Left renal pelvis (tissue), 4 donors: ENCODE measurements around the gene COL2A1. TPM values are rescaled to one million over a fixed set of nuclear protein-coding genes. Genes with fewer than 3 reads are reported as not detected.

Experiments
- DNase-seq, 4 donors: peaks; one replicate each; pipeline ENCODE4 v3.0.0-alpha.2; 2013; ENCODE audit warnings: low read depth in 4 of 4, low spot score in 3 of 4
- polyA plus RNA-seq, 4 donors: library from polyadenylated mRNA; unstranded; fragments of 120-200 nt; gene quantifications; one replicate each; pipeline ENCODE4 v1.2.1, GENCODE V29; 2013; ENCODE audit not compliant: insufficient read length in 4 of 4

COL2A1 gene
- polyA plus RNA-seq, 4 donors: 41.2 to 79.4 (median 51.2) TPM

DNA sequence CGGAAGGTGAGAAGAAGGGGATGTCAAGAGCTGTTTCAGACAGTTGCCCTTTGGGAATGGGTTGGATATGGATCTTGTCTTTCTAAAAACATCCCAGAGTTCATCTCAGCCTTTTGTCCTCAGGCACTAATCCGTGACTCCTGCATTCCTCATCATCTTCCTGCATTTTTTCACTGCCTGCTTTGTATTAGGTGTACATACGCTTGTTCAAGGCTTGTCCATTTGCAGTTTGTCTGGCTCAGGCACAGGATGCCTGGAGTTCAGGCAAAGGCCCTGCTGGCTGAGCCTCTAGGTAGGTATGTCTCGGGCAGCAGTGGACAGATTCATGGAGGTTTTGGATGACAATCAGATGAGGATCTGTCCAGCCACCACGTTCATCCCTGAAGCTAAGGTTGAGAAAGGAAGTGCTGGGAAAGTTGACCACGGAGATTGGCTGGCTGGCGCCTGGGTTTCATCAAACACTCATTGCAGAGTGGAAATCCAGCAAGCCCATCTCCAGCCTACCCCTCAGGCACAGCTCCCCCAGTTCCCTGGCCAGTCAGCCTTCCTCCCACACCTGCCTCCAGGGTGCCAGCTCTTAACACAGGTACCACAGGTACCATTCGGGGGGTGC lies 53.3 kb downstream of the COL2A1 start:
- no peak for DNase-seq

DNA sequence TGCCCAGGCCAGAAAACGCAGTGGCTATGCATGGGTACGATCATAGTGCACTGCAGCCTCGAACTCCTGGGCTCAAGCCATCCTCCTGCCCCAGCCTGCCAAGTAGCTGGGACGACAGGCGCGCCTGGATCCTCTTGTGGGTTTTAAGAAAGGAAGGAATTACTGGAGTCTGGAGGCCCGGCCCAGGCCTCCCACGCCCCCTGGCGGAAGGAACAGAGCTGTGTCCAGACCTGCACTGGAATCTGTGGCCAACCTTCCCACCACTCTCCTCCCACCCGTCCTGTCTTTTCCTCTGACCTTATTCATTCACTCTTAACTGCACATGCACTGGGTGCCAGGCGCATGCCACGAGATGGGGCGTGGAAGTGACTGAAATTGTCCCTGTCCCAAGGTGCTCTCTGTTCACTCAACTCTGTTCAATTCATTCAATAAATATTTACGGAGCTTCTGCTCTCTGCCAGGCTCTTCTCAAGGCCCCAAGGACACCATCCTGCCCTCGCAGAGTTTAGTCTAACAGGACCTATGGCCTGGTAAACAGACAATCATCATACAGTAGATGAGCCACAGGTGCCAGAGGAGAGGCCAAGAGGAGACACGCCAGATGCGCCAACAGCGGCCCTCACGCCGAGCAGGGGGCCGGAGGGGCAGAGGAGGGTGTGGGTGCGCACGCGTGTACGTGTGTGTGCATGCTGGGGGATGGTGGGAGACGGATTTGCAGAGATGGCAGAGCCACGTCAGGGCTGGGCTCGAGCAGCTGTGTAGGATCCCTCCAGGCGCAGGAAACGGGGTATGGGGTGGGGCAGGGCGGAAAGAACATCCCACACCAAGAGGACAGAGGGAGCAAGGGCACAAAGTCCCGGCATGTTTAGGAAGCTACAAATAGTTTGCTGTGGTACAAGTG lies 54.6 kb downstream of the COL2A1 start:
- DNase-seq: no peak

DNA sequence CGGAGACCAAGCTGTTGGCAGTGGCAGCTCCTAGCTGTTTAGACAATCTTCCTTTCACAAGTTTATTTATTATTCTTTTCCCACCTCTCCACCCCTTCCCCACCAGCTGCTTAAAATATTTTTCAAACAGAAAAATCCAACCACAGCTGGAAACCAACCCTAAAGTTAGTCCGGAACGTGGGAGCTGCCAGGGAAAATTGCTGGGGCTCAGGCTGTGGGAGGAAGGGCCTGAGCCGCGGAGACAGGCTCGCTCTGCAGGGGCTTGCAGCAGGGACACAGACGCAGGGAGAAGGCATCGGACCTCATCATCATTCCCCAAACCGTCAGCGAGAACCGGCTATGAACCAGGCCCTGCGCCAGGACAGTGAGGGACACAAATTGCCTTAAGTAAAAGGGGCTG lies 56.9 kb downstream of the COL2A1 start:
- no peak for DNase-seq

DNA sequence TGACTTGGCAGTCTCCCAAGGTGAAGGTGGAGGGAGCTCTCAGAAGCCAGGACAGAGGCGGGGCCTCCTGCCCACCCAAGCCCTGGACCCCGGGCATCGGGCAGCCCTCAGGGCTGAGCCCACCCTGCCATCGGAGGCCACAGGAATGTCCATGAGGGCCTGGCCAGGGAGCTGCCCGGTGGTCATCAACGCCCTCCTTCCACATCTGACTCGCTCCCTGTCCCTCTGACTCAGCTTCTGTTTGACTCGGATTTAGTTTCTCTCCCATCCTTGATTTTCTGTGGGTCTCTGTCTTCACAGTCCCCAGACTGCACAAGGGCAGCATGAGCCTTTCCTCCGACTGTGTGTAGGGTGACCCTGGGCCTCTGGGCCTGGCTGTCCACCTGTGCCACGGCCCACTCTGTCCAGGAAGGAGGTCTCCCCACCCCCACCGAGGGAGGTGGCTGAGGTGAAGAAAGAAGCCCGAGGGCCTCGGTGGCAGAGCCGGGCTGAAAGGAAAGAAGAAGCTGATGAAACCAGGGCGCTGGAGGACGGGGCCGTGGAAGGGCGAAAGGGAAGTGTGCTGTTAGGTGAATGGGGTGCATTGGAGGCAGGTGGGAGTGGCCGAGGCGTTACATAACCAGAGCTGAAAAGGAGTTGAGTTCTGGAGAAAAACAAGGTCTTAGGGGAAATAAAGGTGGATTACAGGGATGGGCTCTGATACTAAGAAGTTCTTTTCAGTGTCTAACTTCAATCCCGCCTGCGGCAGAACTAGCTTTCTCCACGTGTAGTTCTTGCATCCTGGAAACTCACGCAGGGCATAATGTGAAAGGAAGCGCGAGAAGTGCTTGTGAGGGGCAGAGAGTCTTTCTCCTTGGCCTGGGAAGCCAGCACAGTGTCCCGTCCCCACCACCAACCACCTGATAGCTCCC lies 57.6 kb downstream of the COL2A1 start:
- DNase-seq: no peak

DNA sequence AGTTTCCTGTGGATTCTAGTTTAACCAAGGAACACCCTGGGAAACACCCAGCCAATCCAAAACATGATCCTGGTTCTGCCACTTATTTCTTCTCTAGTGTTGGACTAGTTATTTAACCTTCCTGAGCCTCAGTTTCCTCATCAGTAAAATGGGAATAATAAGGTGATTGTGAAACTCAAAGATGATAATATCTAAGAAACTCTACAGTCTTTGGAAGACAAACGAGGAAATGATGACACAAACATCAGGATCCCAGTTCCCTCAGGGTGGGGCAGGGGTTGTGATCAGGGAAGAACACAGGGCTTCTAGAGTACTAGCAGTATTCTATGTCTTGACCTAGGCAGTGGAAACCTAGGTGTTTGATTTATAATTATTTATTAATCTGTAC lies 58.9 kb downstream of the COL2A1 start:
- DNase-seq: no peak

DNA sequence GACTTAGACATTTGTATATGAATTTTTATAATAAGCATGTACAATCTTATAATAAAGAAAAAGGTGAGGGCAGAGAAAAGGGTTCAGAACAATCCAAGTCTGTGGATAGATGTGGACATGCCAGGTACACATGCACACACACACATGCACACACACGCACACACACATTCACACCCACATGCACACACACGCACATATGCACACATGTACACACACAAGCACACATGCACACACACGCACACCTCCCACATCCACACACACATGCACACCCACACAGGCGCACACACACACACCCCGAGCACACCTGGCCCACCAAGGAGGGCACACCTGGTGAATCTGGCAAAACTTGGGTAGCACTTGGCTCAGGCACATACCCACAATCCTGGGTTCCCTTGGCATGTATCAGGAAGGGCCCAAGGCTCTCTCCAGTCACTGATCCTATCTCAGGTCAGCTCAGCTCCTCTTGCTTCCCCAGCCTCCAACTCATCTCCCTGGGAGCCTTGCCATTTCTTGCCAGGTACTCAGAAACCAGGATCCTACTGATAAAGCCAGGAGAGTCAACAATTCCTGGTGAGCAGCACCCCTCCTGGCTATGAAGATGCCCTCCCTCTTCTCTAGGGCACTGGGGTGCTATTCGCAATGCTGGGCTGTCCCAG lies 59.5 kb downstream of the COL2A1 start:
- no peak for DNase-seq

DNA sequence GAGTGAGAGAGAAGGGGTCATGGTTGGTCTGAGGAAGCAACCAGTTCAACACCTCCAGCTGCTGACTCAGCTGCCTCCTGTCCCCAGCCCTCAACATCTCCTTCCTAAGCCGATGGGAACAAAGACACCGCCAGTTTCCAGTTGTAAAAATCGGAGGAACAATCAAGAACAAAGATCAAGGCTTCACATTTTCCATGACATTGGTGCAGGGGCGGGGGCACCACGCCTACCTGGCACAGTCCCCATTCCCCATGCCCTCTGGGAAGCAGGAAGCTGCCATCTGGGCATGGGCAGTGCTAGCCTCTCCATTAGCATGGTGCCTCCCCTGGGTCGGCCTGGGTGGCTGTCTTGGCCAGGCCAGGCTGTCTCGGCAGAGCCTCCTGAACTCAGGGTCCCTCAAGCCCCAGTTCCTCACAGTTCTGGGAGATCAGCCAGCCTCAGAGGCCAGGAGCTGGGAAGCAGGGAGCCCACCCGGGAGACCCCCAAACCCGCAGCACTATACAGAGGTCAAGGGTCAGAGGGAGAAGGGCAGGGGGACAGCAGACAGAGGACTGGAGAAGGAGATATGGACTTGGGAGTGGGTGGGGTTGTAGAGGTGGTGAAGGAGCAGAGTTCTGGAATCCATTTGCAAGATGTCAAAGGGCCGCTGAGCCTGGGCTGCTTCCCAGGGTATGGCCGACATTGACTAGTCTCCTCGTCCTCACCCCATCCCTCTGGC lies 60.5 kb downstream of the COL2A1 start:
- no peak for DNase-seq

DNA sequence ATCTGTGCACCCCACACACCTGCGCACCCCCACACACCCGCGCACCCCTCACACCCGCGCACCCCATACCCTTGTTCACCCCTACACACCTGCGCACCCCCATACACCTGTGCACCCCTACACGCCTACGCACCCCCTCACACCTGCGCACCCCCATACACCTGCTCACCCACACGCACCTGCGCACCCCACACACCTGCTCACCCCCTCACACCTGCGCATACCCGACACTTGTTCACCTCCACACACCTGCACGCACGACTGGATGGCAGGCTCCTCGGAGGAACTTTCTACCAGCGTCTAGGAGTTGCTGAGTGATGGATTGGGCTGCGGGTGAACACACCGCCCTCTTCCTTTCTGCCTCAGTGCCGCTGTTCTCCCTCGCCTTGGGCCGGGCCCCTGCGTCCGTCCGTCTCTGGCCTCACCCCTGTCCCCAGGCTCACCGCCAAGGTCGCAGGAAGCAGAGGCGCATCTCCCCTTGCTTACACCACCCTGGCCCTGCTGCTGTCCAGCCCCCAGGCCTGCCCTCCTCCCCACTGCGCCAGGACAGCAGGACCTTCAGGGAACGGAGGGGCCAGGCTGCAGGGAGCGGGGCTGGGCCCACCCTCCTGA lies 61.6 kb downstream of the COL2A1 start:
- no peak for DNase-seq

DNA sequence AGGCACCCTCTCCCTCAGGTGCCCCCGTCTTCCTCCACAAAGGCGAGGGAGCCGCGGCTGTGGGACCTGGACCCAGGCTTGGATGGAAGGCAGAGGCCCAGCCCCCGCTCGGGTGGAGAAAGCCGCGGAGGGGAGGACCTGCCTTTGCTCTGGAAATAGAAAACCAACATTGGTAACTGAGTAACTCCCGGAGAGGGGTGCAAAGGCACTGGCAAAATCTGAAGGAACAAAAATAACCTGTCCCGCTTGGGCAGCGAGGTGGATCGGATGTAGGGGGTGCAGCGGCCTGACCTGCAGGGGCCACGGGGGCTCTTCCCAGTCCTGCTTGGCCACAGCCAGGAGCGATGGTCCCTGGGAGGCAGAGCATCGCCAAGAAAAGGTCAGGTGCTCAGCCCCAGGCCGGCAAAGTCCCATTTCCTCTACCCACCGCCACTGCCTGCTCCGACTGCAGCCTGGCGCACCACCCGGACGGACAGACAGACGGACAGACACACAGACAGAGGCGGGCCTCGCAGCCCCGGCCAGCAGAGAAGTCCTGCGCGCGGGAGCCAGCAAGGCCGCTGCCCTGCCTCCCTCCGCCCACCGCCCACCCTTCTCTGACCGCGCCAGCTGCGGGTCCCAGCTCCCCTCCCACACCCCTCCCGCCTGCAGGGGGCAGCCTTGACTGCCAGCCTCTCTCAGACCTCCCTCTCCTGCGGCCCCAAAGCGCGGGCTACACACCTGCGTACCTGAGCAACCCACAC lies 62.2 kb downstream of the COL2A1 start:
- no peak for DNase-seq

DNA sequence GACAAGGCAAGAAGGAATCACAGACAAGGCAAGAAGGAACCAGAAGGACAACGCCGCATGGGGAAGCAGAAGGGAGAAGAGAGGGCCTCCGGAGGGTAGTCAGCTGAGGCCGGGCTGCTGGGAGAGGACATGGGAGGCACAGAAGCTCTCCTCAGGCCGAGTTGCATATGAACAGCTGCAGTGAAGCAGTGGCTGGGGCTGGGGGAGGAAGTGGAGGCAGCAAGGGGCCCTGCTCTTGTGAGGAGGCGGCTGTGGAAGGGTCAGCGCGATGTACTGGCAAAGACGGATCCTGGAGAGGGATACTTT lies 62.8 kb downstream of the COL2A1 start:
- DNase-seq: no peak

DNA sequence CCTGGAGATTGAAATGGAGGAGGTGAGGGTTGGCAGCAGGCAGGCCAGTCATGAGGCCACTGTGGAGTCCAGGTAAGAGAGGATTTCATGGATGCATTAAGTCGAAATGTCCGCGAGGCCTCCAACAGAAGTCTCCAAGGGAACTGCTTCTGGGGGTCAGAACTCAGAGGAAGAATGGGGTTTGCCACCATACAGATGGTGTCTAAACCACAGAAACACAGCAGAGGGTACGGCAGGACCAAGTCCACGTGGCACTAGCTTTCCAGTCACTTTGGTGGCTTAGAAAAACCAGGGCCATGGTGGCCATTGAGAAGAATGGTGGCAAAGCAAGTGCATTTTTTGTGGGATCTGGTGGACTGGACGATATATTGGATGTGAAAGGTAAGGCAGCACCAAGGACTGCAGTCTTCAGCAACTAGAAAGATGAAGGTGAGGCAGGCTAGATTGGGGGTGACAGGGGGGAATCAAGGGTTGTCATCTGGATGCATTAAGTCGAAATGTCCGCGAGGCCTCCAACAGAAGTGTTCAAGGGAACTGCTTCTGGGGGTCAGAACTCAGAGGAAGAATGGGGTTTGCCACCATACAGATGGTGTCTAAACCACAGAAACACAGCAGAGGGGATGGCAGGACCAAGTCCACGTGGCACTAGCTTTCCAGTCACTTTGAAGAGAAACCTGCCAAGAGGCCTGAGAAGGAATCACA lies 63.4 kb downstream of the COL2A1 start:
- DNase-seq: no peak

DNA sequence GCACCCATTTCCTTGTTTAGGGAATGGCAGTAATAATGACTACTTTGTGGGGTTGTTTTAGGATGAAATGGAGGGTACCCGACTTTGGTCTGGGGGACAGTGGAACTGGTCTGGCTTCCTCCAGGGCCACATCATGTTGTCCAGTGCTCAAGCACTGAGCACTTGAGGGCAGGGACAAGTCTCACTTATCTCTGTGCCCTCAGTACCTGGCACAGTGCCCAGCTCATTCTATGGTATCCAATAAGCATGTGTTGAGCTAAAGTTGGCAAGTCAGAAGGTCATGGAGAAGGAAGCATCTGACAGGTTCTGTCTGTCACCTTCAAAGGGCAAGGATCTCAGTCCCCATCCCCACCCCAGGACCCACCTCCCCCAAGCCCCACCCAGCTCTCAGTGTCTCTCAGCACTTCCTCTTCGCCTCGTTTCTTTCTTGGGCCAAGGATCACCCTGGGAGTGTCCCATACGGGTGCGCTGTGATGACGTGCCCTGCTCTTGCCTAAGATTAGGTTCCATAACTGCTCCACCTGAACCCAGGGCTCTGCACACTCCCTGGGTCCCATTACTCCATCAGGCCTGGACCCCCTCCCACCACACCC lies 65.2 kb downstream of the COL2A1 start:
- no peak for DNase-seq

DNA sequence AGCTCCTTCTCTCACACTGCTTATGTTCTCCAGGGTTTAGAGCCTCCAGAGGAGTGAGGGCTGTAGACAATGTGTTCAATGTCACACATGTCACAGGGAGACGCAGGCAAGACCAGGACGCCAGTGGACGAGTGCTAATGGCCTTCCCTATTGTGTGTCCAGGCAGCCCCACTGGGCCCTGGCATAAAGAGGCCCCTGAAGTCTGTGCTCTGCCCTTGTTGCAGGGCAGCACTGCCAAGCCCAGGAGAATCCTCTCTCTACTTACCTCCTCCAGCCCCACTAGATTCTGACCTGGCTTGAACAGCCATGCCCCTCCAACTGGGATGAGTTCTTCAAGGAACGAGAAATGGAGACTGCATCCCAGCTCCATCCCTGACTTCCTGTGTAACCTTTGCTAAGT lies 65.7 kb downstream of the COL2A1 start:
- no peak for DNase-seq

DNA sequence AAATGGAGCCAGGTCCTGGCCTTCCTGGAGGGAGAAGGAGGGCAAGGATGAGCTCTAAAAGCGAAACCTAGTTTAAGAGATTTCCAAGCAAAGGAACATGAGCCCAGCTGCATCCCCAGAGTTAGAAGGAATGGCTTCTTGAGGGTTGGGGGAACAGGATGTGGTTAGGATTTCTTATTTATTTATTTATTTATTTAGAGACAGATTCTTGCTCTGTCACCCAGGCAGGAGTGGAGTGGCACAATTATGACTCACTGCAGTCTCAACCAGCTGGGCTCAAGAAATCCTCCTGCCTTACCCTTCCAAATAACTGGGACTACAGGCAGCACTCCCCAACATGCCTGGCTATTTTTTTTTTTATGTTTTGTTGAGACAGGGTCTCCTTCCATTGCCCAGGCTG lies 66.2 kb downstream of the COL2A1 start:
- DNase-seq: no peak

DNA sequence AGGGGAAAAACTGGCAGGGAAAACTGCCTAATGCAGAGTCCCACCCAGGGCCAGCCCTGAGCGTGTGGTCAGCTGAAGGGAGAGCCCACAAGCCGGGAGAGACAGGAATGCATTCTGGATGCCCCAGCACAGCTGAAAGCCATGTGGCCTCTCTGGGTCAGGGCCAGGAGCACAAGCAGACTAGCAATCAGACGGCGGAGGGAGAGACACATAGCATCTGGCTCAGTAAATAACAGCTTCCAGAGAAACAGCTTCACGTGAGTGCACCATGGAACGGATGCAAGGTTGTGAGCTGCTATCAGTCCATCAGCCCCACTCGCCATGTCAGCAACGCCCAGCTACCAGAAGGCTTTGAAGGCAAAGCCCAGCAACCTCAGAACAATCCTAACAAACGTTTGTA lies 69.1 kb downstream of the COL2A1 start:
- no peak for DNase-seq

DNA sequence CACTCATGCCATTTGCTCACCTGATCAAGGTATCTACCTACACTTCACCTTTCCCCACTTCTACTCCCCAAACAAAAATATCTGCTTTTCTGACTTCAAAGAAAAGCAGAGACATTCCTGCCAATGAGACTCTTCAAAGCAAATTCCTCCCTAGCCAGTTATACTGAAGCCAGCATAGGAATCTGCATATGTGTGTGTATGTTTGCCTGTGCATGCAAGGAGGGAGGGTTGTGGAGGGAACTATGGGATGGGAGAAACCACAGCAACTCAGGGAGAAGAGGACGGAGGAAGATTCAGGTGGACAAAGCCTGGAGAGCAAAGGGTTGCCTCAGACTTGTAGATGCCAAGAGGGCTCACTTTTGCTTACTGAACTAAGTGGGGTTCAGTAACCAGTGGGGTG lies 73.1 kb downstream of the COL2A1 start:
- DNase-seq: no peak

DNA sequence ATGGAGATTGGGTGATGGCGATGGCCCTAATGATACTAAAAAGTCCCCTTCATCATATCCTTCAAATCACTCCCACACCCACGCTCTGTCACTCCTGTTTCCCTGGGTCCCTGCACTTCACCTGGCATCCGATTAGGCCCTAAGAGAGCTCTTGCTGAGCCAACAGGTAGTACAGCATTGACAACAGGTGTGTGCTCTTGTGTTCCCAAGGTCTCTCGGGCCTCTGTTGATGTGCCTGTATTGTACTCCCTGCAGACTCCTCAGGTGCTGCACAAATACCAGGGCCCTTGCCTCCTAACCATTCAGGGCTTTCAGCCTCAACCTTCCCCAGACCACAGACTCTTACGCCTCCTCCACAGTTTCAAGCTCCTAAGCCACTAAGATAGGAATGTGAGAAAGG lies 73.6 kb downstream of the COL2A1 start:
- no peak for DNase-seq

DNA sequence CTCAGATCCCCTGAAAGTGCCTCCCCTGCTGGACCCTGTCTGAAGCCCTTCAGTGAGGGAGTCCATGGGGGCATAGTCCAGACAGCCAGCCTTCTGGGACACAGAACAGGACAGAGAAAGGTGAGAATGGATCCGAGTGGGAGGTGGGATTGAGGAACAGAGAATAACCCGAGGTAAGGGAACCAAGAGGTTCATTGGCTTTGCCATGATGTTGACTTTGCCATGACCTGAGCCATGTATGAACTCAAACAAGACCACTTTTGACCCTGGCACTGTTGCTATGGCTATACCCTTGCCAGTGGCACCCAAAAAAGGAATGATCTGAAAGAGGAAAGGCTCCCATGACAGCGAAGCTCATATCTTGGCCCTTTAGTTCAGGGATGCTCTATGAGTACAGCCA lies 76.9 kb downstream of the COL2A1 start:
- DNase-seq: no peak
